Stimulated activated CD8-positive, alpha-beta memory T cell treated with anti-CD3 and anti-CD28 coated beads, Interleukin-15, amount 100 ng/mL, for 24 hours (primary cell): ENCODE results near the gene IFNW1.
"Not testable (repeated sequence)": the region's sequence is repeated elsewhere in the genome, so short reads cannot be mapped to it uniquely, and the experiment has no call there.

Experiments
- DNase-seq: peaks from one replicate; pipeline ENCODE4 v3.0.0-alpha.2; 2020; ENCODE audit warnings: low read depth

The IFNW1 gene

DNA sequence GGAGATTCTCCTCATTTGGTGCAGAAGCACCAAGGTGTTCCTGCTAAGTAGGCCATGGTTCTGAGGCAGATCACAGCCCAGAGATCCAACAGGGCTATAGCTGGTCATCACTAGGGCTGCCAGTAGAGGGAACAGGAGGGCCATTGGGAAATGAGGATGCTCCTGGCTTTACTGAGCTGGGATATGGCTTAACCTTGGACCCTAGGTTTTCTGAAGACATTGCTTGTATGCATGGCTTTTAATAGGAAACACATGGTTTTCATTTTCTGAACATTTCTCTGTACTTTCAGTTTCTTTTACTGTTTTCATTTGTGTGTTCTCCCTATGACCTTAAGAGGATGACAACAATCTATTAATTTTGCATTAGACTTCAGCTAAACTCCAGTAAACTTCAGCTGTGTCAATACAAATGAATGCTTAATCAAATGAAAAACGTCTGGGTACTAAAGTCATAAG lies at the start of gene IFNW1:
TSS of gene IFNW1 (minus strand) at position 406 of the 456 bp plus-strand sequence. CDS start at position 144, 262 bp downstream.
- DNase-seq: no peak

DNA sequence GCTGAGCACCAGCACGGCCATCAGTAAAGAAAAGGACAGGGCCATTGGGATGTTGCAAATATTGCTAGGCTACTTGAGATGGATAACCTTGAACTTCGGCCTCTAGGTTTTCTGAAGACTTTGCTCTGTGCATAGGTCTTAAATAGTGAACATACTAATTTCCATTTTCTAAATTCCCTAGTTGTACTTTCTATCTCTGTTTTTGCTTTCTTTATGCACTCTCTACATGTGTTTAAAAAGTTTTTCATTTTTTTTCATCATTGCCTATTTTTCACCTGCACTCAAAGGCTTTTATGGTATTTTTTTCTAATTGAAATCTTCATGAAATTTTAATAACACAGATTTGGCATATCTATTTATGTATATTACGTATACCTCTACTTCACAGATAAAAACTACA lies 45.9 kb upstream of the IFNW1 start, which contains the start of gene IFNA4:
TSS of gene IFNA4 (minus strand) at position 101 of the 400 bp plus-strand sequence. CDS start at position 45, 56 bp downstream.
- not testable (repeated sequence) for DNase-seq

- not testable (repeated sequence) for DNase-seq
These were observed 41.4 kb upstream of the IFNW1 start for GRCh38 chr9:21182810-21183736.

GRCh38 chr9:21174671-21175070 lies 33.0 kb upstream of the IFNW1 start:
- no peak for DNase-seq

DNA sequence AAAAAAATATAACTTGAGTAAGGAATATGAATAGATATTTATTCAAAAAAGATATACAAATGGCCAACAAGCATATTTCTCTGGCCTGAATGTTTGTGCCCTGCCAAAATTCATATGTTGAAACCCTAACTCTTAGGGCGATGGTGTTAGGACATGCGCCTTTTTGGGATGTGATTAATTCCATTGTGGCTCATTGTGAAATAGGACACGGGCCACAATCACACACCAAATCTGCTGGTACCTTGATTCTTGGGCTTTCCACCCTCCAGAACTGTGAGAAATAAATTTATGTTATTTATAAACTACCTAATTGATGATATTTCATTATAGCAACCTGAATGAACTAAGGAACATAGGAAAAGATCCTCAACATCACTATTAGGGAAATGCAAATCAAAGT lies 30.5 kb upstream of the IFNW1 start:
- DNase-seq: no peak

DNA sequence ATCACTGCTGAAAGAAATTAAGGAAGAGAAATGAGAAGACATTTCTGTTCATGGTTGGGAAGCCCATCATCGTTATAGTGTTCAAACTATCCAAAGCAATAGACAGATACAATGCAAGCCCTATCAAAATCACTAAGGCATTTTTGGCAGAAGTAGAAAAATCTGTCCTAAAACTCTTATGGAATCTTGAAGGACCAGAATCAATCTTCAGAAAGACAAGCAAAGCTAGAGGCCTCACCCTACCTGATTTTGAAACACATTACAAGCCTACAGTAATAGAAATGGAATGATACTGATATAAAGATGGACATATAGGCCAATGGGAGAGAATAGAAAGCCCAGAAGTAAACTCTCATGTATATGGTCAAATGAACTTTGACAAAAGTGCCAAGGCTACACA lies 29.7 kb upstream of the IFNW1 start:
- no peak for DNase-seq

GRCh38 chr9:21166560-21166959 lies 24.9 kb upstream of the IFNW1 start, which contains the start of gene IFNA21:
Gene IFNA21 (minus strand): TSS chr9:21166660. CDS start chr9:21166612, 48 bp downstream.
- not testable (repeated sequence) for DNase-seq

- no peak for DNase-seq
These were observed 23.9 kb upstream of the IFNW1 start for GRCh38 chr9:21165516-21165915.

- no peak for DNase-seq
These were observed 18.5 kb upstream of the IFNW1 start for GRCh38 chr9:21160178-21160577.

GRCh38 chr9:21155501-21155900 lies 13.9 kb upstream of the IFNW1 start:
- no peak for DNase-seq

- DNase-seq: no peak
These were observed 12.5 kb upstream of the IFNW1 start for GRCh38 chr9:21154018-21154608.

DNA sequence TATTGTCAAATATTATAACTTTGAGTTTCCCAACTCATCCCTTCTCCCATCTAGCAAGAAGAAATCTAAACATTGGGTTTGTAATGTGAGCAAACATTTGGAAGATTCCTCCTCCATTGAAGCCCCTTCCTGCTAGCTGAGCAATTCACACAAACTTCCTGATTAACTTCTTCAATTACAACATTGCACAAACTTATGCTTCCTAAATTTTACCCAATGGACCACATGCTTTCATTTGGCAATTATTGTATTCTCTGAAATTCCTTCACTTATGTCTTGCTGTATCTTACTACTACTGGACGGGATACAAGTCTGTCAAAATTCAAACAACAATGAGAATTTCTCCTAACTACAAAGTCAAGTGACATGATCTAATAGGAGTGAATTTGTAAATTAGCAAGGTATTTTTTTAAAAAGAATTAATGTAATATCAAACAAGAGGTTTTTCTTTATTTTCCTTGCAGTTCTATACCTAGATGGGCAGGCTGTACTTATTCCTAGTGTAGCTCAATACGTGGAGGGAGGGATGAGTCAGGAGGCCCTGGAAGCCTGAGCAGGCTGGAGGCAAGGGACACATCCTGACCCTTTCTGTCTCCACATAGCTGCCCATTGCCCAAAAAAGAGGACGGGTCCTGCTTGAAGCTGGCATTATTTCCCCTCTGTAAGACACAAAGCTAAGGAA lies 11.8 kb upstream of the IFNW1 start:
- no peak for DNase-seq

GRCh38 chr9:21144603-21145002 lies 3.0 kb upstream of the IFNW1 start:
- DNase-seq: no peak

DNA sequence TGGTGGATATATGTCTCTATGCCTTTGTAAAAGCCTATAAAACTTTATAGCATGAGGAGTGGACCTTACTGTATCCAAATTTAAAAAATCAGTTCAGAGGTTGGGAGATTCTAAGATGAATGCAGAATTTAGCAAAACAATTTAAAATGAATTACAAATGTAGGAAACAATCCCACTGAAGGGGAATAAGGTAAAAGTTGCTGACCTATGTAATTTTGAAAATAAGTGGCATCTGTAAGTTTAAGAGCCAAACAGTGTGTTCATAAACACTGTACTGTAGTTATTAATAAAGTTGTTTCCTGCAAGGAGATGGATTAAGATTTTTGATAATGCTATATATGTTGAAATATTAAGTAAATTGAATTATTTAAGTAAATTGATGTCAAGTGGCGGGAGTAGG lies 4.6 kb downstream of the IFNW1 start:
- no peak for DNase-seq

GRCh38 chr9:21135736-21136135 lies 5.9 kb downstream of the IFNW1 start:
- no peak for DNase-seq

- DNase-seq: not testable (repeated sequence)
These were observed 13.4 kb downstream of the IFNW1 start for GRCh38 chr9:21128186-21128585.

- DNase-seq: no peak
These were observed 19.9 kb downstream of the IFNW1 start for GRCh38 chr9:21121595-21122251.

GRCh38 chr9:21121079-21121478 lies 20.6 kb downstream of the IFNW1 start:
- no peak for DNase-seq

- no peak for DNase-seq
These were observed 22.4 kb downstream of the IFNW1 start for GRCh38 chr9:21119093-21119770.

DNA sequence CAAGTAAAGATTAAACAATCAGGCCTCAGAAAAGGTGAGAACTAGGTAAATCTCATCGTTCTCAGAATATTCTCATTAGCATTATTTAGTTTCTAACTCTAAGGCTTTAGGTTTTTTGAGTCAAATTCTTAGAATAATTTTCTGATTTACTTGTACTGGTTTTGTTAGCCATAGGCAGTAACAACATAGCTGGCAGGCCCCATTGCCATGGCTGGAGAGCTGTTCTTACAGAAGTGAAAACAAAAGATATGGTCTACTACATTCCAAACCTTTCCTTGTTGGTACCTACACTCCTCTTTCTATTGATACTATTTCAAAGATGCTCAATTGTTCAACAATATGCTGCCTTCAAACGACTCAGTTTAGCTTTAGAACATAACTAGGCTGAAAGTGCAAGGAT lies 27.3 kb downstream of the IFNW1 start:
- DNase-seq: no peak
